Heart right ventricle (tissue), 16 donors: ENCODE measurements around the gene DRP2. TPM values are rescaled to one million over a fixed set of nuclear protein-coding genes. Genes with fewer than 3 reads are reported as not detected.
A peak's percentile ranks its signal among the peaks of the same experiment; 100 is the strongest.
"Not testable (repeated sequence)": the region's sequence is repeated elsewhere in the genome, so short reads cannot be mapped to it uniquely, and the experiment has no call there.

Source experiments
- ATAC-seq, 8 donors: fragments of 200-7000 bp; cut with Tn5 transposase; one replicate each; pipeline ENCODE4 v1.9.1; 2020; ENCODE audit warnings: mild to moderate bottlenecking in 8 of 8, moderate library complexity in 8 of 8, moderate number of reproducible peaks in 1 of 8
- DNase-seq, 2 donors: peaks; one replicate each; pipeline ENCODE4 v3.0.0-alpha.2; 2020
- H3K27ac ChIP-seq, 10 donors: fragments of 200-600 bp; sonication (generic) in 2 of 10; one replicate each; pipeline versions ENCODE4 v1.5.0 to v1.8.0; 2020 to 2022; ENCODE audit warnings: mild to moderate bottlenecking in 3 of 10
- H3K27me3 ChIP-seq, 7 donors: fragments of 200-600 bp; one replicate each; pipeline ENCODE4 v1.8.0; 2021 to 2022; ENCODE audit warnings: mild to moderate bottlenecking in 2 of 7
- H3K36me3 ChIP-seq, 9 donors: fragments of 200-600 bp; sonication (generic) in 1 of 9; one replicate each; pipeline versions ENCODE4 v1.5.0 to v1.8.0; 2020 to 2022; ENCODE audit warnings: mild to moderate bottlenecking in 2 of 9
- H3K4me1 ChIP-seq, 9 donors: fragments of 200-600 bp; sonication (generic) in 1 of 9; one replicate each; pipeline versions ENCODE4 v1.5.0 to v1.8.0; 2020 to 2022; ENCODE audit warnings: mild to moderate bottlenecking in 4 of 9
- H3K4me3 ChIP-seq, 10 donors: fragments of 200-600 bp; sonication (generic) in 2 of 10; one replicate each; pipeline versions ENCODE4 v1.5.0 to v1.8.0; 2020 to 2022; ENCODE audit warnings: mild to moderate bottlenecking in 7 of 10, moderate library complexity in 2 of 10
- H3K9me3 ChIP-seq, 11 donors: fragments of 200-600 bp in 10 of 11; sonication (generic) in 2 of 11; one replicate each; pipeline versions ENCODE4 v1.5.0 to v1.8.0; 2013 to 2022; ENCODE audit warnings: mild to moderate bottlenecking in 2 of 11, control low read depth in 1 of 11, moderate library complexity in 1 of 11
- WGBS, 2 donors: extraction: QIAGEN DNeasy Blood & Tissue Kit; methylation state at CpG; one replicate each; pipeline ENCODE4 v1.1.7; 2013; ENCODE audit warnings: inconsistent platforms in 1 of 2; 5-methylcytosine and 5-hydroxymethylcytosine counted together
- intact Hi-C, 10 donors: fragments of 100-400 bp; cut with DNase I; formaldehyde crosslinking; loops; one replicate each; pipeline versions ENCODE4 v1.11.1 to v1.14.2; 2022
- polyA plus RNA-seq, 2 donors: library from polyadenylated mRNA; stranded (reverse); fragments of 200-250 nt; gene quantifications; one replicate each; pipeline ENCODE4 v1.2.3, GENCODE V29; 2013
- total RNA-seq, 10 donors: library from RNA; stranded (reverse); fragmentation: NEBNext Ultra II Directional in 3 of 10; extraction: Animal tissue kit (Norgen Biotek cat#: 25700) in 3 of 10; gene quantifications; one replicate each; pipeline versions ENCODE4 v1.2.1 to v1.2.4, GENCODE V29; 2021 to 2023
- TF ChIP-seq, protein P1 (sequence below), 9 donors: fragments of 200-600 bp; sonication (generic) in 2 of 9; IDR thresholded peaks; one replicate each; pipeline versions ENCODE4 v1.5.0 to v1.8.0; 2021 to 2022; ENCODE audit warnings: antibody characterized with exemption in 9 of 9, mild to moderate bottlenecking in 5 of 9, moderate library complexity in 1 of 9
- donor health status: Arrhythmogenic right ventricular cardiomyopathy.
- donor health status: ischemic (EF 13 %, LVEDD 7.1; RV severe dilation, severe dysfunction).
- donor health status: healthy with polysubstance abuse.
- donor health status: DM: no; HTN: yes; CAD: no.
- donor health status: DM: no; HTN: no; CAD: no.
- donor health status: ischemic (EF 25% LVEDD 6.9; RV normal size, moderate dysfunction).
- donor health status: ischemic (EF 25% LVEDD 5.7; RV mildly dilated, moderate dysfunction).
- donor health status: healthy.
- donor health status: DM: yes; HTN: yes; CAD: no.
- donor health status: Ischemic cardiomyopathy.
- donor health status: ischemic (EF 35%, LVEDD 5.7; RV mildly dilated, moderate dysfunction).
- donor health status: nonischemic (EF 11% LVEDD 7.7; RV severe dilation, severe dysfunction).
- donor health status: DM: yes; HTN: yes; CAD: no.
- donor health status: PGD.
- donor health status: ischemic (EF 29% LVEDD 5.4; RV normal size, mild dysfunction).
- donor health status: nonischemic (EF 23%, LVEDD 6.1; RV moderate dilation, normal function).

DRP2 gene
- total and polyA plus RNA-seq, 12 donors, result 0.01 to 0.24 (median 0.07) TPM; not detected in 5

DNA sequence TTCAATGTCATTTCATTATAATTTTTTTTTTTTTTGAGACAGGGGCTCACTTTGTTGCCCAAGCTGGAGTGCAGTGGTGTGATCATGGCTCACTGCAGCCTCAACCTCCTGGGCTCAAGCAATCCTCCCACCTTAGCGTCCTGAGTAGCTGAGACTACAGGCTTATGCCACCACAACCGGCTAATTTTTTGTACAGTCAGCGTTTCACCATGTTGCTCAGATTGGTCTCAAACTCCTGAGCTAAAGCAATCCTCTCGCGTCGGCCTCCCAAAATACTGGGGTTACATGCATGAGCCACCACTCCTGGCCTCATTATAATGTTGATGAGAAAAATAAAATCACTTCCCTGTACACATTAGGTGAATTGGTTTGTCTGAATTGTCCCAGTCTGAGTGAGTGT lies 54.6 kb downstream of the DRP2 start:
- Histone ChIP-seq H3K27me3 (peaks cover 0 to 24% (median 0%) of the 10 kb centered on the region in 7 donors), H3K4me3 (no peak overlapping the region), H3K9me3 (no peaks in the 10 kb centered on the region), H3K27ac (no peak overlapping the region), H3K4me1 (no peaks in the 10 kb centered on the region), H3K36me3 (no peaks in the 10 kb centered on the region)
- WGBS, 2 donors, result 93 to 96% methylated on average over 6 of the region's 6 CpGs
- no peak for DNase-seq
- intact Hi-C loops, result no loop called here
- ATAC-seq, result no peak
- TF ChIP-seq, protein P1, sequence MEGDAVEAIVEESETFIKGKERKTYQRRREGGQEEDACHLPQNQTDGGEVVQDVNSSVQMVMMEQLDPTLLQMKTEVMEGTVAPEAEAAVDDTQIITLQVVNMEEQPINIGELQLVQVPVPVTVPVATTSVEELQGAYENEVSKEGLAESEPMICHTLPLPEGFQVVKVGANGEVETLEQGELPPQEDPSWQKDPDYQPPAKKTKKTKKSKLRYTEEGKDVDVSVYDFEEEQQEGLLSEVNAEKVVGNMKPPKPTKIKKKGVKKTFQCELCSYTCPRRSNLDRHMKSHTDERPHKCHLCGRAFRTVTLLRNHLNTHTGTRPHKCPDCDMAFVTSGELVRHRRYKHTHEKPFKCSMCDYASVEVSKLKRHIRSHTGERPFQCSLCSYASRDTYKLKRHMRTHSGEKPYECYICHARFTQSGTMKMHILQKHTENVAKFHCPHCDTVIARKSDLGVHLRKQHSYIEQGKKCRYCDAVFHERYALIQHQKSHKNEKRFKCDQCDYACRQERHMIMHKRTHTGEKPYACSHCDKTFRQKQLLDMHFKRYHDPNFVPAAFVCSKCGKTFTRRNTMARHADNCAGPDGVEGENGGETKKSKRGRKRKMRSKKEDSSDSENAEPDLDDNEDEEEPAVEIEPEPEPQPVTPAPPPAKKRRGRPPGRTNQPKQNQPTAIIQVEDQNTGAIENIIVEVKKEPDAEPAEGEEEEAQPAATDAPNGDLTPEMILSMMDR (IDR thresholded peaks at IDR 0.05), result no peak

DNA sequence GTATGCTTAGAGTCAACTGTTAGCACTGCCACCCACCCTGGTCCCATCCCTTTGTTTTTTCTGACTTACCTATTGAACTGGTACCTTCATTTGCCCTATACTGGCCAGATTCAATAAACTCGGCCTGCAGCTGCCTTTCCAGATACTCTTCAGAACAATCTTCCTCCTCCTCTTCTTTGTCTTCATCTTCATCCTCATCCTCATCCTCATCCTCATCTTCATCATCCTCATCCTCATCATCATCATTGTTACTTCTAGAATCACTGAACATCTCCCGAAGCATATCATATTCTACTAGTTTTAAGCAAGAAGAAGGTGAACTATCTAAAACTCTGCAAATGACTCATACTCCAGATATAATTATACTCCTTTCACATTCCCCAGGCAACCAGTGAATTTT lies 56.7 kb downstream of the DRP2 start:
- Histone ChIP-seq H3K4me3 (no peak overlapping the region), H3K27ac (no peak overlapping the region), H3K27me3 (peaks cover 0 to 24% (median 0%) of the 10 kb centered on the region in 7 donors), H3K9me3 (no peaks in the 10 kb centered on the region), H3K4me1 (no peaks in the 10 kb centered on the region), H3K36me3 (no peaks in the 10 kb centered on the region)
- ATAC-seq, result no peak
- intact Hi-C loops, result no loop called here
- no peak for DNase-seq
- WGBS, 2 donors, result 82 to 95% methylated on average over 2 of the region's 2 CpGs
- TF ChIP-seq, protein P1 (IDR thresholded peaks at IDR 0.05), result no peak

DNA sequence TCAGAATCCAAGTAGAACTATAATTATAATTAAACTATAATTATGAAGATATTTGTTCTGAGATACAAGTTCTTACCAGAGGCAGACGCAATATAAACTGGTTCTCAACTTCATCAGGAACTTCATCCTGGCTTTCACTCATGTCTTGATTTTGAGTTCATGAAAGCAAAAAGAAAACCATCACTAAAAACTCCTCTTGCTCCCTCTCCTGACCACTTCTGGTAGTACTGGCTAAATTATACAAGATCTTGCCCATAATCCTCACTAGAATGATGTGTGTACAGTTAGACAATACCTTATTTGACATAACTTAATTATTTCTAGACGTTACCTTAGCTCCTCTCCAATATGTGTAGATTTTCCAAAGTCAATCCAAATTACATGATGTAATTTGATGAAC lies 67.8 kb downstream of the DRP2 start:
- DNase-seq (peak in 1 of 2 donors; percentile 4), ATAC-seq (no peak)
- 7 to 17% methylated on average over 2 of the region's 2 CpGs for WGBS, 2 donors
- no peaks in the 10 kb centered on the region for H3K9me3 ChIP-seq
- no peaks in the 10 kb centered on the region for H3K36me3 ChIP-seq
- intact Hi-C loops, result loop anchor here in 4 of 10 donors (5.0 to 10.0 kb wide), 3 partner anchors 390 to 603 kb away; no protein-coding TSS in a partner anchor
- H3K27ac ChIP-seq, result no peak overlapping the region
- H3K4me3 ChIP-seq, result no peak overlapping the region
- TF ChIP-seq, protein P1 (IDR thresholded peaks at IDR 0.05), result peak in 8 of 9 donors; percentile 25 to 67 (median 57)
- H3K4me1 ChIP-seq, result no peaks in the 10 kb centered on the region
- peaks cover 0 to 59% (median 15%) of the 10 kb centered on the region in 7 donors for H3K27me3 ChIP-seq

DNA sequence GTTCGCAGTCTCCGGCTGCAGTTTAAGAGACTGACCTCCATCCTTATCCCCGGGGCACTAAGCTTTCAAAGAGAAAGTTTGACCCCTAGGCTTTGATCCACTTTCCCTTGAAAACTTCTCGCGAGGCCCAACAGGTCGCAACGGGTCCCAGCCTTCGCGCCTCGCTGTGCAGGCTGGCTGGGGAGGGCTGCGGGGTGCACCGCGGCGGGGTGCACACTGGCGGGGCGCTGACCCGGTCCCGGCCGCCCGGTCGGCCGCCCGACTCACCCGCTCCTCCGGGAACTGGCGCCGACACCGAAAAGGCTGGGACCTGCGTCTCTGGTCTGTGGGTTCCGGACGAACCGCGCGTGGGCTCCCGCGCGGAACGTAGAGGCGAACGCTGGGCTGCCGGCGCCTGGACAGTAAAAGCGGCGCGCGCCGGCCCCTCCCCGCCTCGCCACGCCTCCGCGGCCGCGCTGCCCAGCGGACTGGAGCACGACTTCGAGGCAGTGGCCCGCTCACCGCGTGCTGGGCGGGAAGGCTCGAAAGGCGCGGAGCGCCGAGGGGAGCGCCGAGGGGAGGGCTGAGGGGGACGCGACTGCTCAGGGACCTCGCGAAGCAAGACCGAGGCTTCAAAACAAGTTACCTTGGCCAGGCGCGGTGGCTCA lies 71.5 kb downstream of the DRP2 start, which contains the start of gene TAF7L:
TAF7L (minus strand) TSS at position 378 of the 647 bp plus-strand sequence. CDS start 3,791 bp downstream, outside the sequence.
- Histone ChIP-seq H3K36me3 (no peaks in the 10 kb centered on the region), H3K27ac (no peak within 1 kb of the TSS), H3K4me3 (peak within 1 kb of the TSS in 4 of 10 donors; percentile 10 to 16 (median 13)), H3K4me1 (no peaks in the 10 kb centered on the region), H3K27me3 (peaks cover 0 to 54% (median 15%) of the 10 kb centered on the region in 7 donors), H3K9me3 (no peaks in the 10 kb centered on the region)
- peak in 1 of 8 donors; percentile 31 for ATAC-seq
- 13 to 16% methylated on average over 22 to 75 of the region's 75 CpGs for WGBS, 2 donors
- DNase-seq, result peak in 1 of 2 donors; percentile 9
- intact Hi-C loops, result no loop called here
- TF ChIP-seq, protein P1 (IDR thresholded peaks at IDR 0.05), result no peak

DNA sequence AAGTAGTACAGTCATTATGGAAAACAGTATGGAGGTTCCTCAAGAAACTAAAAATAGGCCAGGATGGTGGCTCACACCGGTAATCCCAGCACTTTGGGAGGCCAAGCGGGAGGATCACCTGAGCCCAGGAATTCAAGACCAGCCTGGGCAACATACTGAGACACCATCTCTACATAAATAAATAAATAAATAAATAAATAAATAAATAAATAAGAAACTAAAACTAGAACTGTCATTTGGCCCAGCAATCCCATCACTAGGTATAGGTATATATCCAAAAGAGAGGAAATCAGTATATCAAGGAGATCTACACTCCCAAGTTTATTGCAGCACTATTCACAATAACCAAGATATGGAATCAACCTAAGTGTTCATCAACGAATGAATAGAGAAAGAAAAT lies 76.0 kb downstream of the DRP2 start:
- H3K4me3 ChIP-seq, H3K27ac ChIP-seq, H3K9me3 ChIP-seq, intact Hi-C loops, H3K4me1 ChIP-seq, DNase-seq, ATAC-seq, H3K36me3 ChIP-seq: not testable (repeated sequence)
- peaks cover 0 to 23% (median 12%) of the 10 kb centered on the region in 7 donors for H3K27me3 ChIP-seq
- 95 to 98% methylated on average over 3 of the region's 3 CpGs for WGBS, 2 donors
